Pancreas (tissue), 10 donors: Measurements from ENCODE around the gene RTKN. TPM values are rescaled to one million over a fixed set of nuclear protein-coding genes. Genes with fewer than 3 reads are reported as not detected.

Experiments used
- ATAC-seq, 4 donors: fragments of 200-7000 bp; cut with Tn5 transposase; one replicate each; pipeline versions ENCODE4 v1.8.0 to v1.9.1; 2020; ENCODE audit warnings: mild to moderate bottlenecking in 4 of 4, moderate library complexity in 4 of 4
- DNase-seq, 6 donors: peaks; one replicate each; pipeline ENCODE4 v3.0.0-alpha.2; 2020
- FAIRE-seq: peaks from 2 replicates; lab custom pipeline; 2012; peaks lifted over from hg19 to GRCh38; lab: Jason Lieb, UNC
- H3K27ac ChIP-seq, 4 donors: fragments of 200-600 bp; sonication (generic); 1 replicate in 3 of 4; 2 replicates in 1 of 4; pipeline versions ENCODE4 v1.5.0 to v1.8.0; 2020
- H3K27me3 ChIP-seq, 4 donors: fragments of 200-600 bp; one replicate each; pipeline ENCODE4 v1.8.0; 2021
- H3K36me3 ChIP-seq, 3 donors: fragments of 200-600 bp; sonication (generic) in 1 of 3; one replicate each; pipeline versions ENCODE4 v1.5.0 to v1.8.0; 2020 to 2021
- H3K4me1 ChIP-seq, 3 donors: fragments of 200-600 bp; one replicate each; pipeline ENCODE4 v1.8.0; 2021
- H3K4me3 ChIP-seq, 4 donors: fragments of 200-600 bp; sonication (generic) in 2 of 4; one replicate each; pipeline versions ENCODE4 v1.5.0 to v1.8.0; 2020 to 2021
- H3K9me3 ChIP-seq, 4 donors: fragments of 200-600 bp; one replicate each; pipeline ENCODE4 v1.8.0; 2021
- WGBS, 2 donors: extraction: QIAGEN DNeasy Blood & Tissue Kit; methylation state at CpG; one replicate each; pipeline ENCODE4 v1.1.7; 2013; 5-methylcytosine and 5-hydroxymethylcytosine counted together
- intact Hi-C, 3 donors: fragments of 100-400 bp; cut with DNase I; formaldehyde crosslinking; loops; one replicate each; pipeline versions ENCODE4 v1.11.1 to v1.14.2; 2022
- polyA plus RNA-seq, 2 donors: library from polyadenylated mRNA; stranded (reverse); fragments of 200-250 nt; gene quantifications; one replicate each; pipeline ENCODE4 v1.2.3, GENCODE V29; 2013
- total RNA-seq, 6 donors: library from RNA; stranded (reverse); fragmentation: NEBNext Ultra II Directional in 4 of 6; extraction: Animal tissue kit (Norgen Biotek cat#: 25700) in 4 of 6; gene quantifications; one replicate each; pipeline versions ENCODE4 v1.2.1 to v1.2.4, GENCODE V29; 2021 to 2023
- TF ChIP-seq, protein P1 (sequence below), 4 donors: fragments of 200-600 bp; sonication (generic) in 3 of 4; IDR thresholded peaks; one replicate each; pipeline versions ENCODE4 v1.5.0 to v1.8.0; 2021; ENCODE audit warnings: antibody characterized with exemption in 4 of 4
- donor health status: healthy with polysubstance abuse.
- donor health status: DM: no; HTN: no; CAD: no; lungs with moderate emphysema.
- donor health status: DM: no; HTN: no; CAD: no.
- donor health status: control.
- donor health status: control.
- donor health status: Bipolar disorder and iron deficiency.
- donor health status: DM: yes; HTN: yes; CAD: no.
- donor health status: DM: no; HTN: no; CAD: no.
- donor health status: DM: no; HTN: no; CAD: no.
- donor health status: DM: yes; HTN: yes; CAD: no.

Gene RTKN
- total and polyA plus RNA-seq, 8 donors: 20.7 to 63.7 (median 30.8) TPM

GRCh38 chr2:74454654-74455511, 13.1 kb upstream of the RTKN start, which contains the start of gene INO80B:
Gene INO80B, plus strand, starts transcription at chr2:74455087. Its CDS starts 30 bp downstream, at chr2:74455117.
- FAIRE-seq (peak; percentile 57), ATAC-seq (peak; percentile 68 to 75 (median 70))

GRCh38 chr2:74450570-74451190, 8.9 kb upstream of the RTKN start:
- intact Hi-C loops: no loop called here
- no peak for FAIRE-seq

More at GRCh38 chr2:74454654-74455511, 13.1 kb upstream of the RTKN start, which contains the start of gene INO80B:
- Histone ChIP-seq H3K27me3 (no peaks in the 10 kb centered on the region), H3K4me3 (peak within 1 kb of the TSS; percentile 33 to 71 (median 62)), H3K4me1 (peaks cover 14 to 24% (median 16%) of the 10 kb centered on the region in 3 donors), H3K9me3 (no peaks in the 10 kb centered on the region), H3K27ac (peak within 1 kb of the TSS in 2 of 4 donors; percentile 35 to 65), H3K36me3 (no peaks in the 10 kb centered on the region)
- TF ChIP-seq, protein P1, sequence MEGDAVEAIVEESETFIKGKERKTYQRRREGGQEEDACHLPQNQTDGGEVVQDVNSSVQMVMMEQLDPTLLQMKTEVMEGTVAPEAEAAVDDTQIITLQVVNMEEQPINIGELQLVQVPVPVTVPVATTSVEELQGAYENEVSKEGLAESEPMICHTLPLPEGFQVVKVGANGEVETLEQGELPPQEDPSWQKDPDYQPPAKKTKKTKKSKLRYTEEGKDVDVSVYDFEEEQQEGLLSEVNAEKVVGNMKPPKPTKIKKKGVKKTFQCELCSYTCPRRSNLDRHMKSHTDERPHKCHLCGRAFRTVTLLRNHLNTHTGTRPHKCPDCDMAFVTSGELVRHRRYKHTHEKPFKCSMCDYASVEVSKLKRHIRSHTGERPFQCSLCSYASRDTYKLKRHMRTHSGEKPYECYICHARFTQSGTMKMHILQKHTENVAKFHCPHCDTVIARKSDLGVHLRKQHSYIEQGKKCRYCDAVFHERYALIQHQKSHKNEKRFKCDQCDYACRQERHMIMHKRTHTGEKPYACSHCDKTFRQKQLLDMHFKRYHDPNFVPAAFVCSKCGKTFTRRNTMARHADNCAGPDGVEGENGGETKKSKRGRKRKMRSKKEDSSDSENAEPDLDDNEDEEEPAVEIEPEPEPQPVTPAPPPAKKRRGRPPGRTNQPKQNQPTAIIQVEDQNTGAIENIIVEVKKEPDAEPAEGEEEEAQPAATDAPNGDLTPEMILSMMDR (IDR thresholded peaks at IDR 0.05): no peak
- DNase-seq: peak; percentile 89 to 99 (median 96)
- 0 to 1% methylated on average over 40 of the region's 40 CpGs for WGBS, 2 donors
- intact Hi-C loops: no loop called here

GRCh38 chr2:74448771-74449170, 7.0 kb upstream of the RTKN start:
- 81 to 87% methylated on average over 2 of the region's 2 CpGs for WGBS, 2 donors
- Histone ChIP-seq H3K4me3 (no peak overlapping the region), H3K4me1 (no peaks in the 10 kb centered on the region), H3K9me3 (no peaks in the 10 kb centered on the region), H3K27ac (no peak overlapping the region), H3K36me3 (no peaks in the 10 kb centered on the region), H3K27me3 (no peaks in the 10 kb centered on the region)
- no peak for ATAC-seq
- DNase-seq: no peak
- TF ChIP-seq, protein P1 (IDR thresholded peaks at IDR 0.05): no peak
- FAIRE-seq: no peak
- intact Hi-C loops: no loop called here

More at GRCh38 chr2:74450570-74451190, 8.9 kb upstream of the RTKN start:
- no peaks in the 10 kb centered on the region for H3K27me3 ChIP-seq
- 78 to 84% methylated on average over 3 of the region's 3 CpGs for WGBS, 2 donors
- ATAC-seq (no peak), DNase-seq (no peak)
- H3K27ac ChIP-seq: no peak overlapping the region
- TF ChIP-seq, protein P1 (IDR thresholded peaks at IDR 0.05): no peak
- no peaks in the 10 kb centered on the region for H3K36me3 ChIP-seq
- no peaks in the 10 kb centered on the region for H3K9me3 ChIP-seq
- H3K4me1 ChIP-seq: peaks cover 3 to 8% (median 4%) of the 10 kb centered on the region in 3 donors
- no peak overlapping the region for H3K4me3 ChIP-seq

GRCh38 chr2:74447230-74447999, 5.7 kb upstream of the RTKN start:
- TF ChIP-seq, protein P1 (IDR thresholded peaks at IDR 0.05): no peak
- no peaks in the 10 kb centered on the region for H3K36me3 ChIP-seq
- H3K4me3 ChIP-seq: no peak overlapping the region
- H3K4me1 ChIP-seq: peaks cover 0 to 4% (median 0%) of the 10 kb centered on the region in 3 donors
- intact Hi-C loops: no loop called here
- DNase-seq (no peak), FAIRE-seq (no peak), ATAC-seq (peak; percentile 45 to 71 (median 64))
- no peaks in the 10 kb centered on the region for H3K27me3 ChIP-seq
- H3K27ac ChIP-seq: no peak overlapping the region
- 56 to 58% methylated on average over 5 of the region's 5 CpGs for WGBS, 2 donors
- H3K9me3 ChIP-seq: no peaks in the 10 kb centered on the region
